Ishikawa (cell line): ENCODE results near the gene SNAI3.

ENCODE experiments used
- CREB1 ChIP-seq: IDR thresholded peaks from 2 replicates; pipeline ENCODE4 v1.6.1; 2012; ENCODE audit warnings: low read depth
- EP300 ChIP-seq: IDR thresholded peaks from 2 replicates; pipeline ENCODE4 v1.6.1; 2012; ENCODE audit warnings: borderline replicate concordance
- MAX ChIP-seq: IDR thresholded peaks from 2 replicates; pipeline ENCODE4 v1.6.1; 2012
- RAD21 ChIP-seq: IDR thresholded peaks from 2 replicates; pipeline ENCODE4 v1.6.1; 2012; ENCODE audit warnings: low read depth
- REST ChIP-seq: IDR thresholded peaks from 2 replicates; pipeline ENCODE4 v1.6.1; 2012; ENCODE audit warnings: low read depth, mild to moderate bottlenecking
- TAF1 ChIP-seq: IDR thresholded peaks from 2 replicates; pipeline ENCODE4 v1.6.1; 2012; ENCODE audit warnings: low read depth, mild to moderate bottlenecking
- TCF12 ChIP-seq: IDR thresholded peaks from 2 replicates; pipeline ENCODE4 v1.6.1; 2012; ENCODE audit warnings: low read depth
- YY1 ChIP-seq: IDR thresholded peaks from 2 replicates; pipeline ENCODE4 v1.6.1; 2012; ENCODE audit warnings: low read depth
- ZBTB7A ChIP-seq: IDR thresholded peaks from 2 replicates; pipeline ENCODE4 v1.6.1; 2012; ENCODE audit warnings: low read depth

- TF ChIP-seq REST (no peak), CREB1 (no peak), MAX (no peak), EP300 (no peak), TCF12 (no peak), ZBTB7A (no peak), TAF1 (no peak), RAD21 (no peak), YY1 (no peak)
Measured at GRCh38 chr16:88726981-88727380, 40.7 kb upstream of the SNAI3 start.
